Stimulated activated CD4-positive, alpha-beta T cell treated with anti-CD3 and anti-CD28 coated beads, Interleukin-15, amount 100 ng/mL, for 1 hour (primary cell): Measurements from ENCODE around the gene SLC15A3.

ENCODE experiments used
- DNase-seq, 2 donors: peaks; one replicate each; pipeline ENCODE4 v3.0.0-alpha.2; 2020; ENCODE audit warnings: low read depth in 1 of 2, low spot score in 1 of 2

Gene SLC15A3

GRCh38 chr11:60951904-60952741, at the start of gene SLC15A3:
TSS of gene SLC15A3 (minus strand) at chr11:60952176. CDS start at chr11:60951551, 625 bp downstream.
- peak in 1 of 2 donors; percentile 8 for DNase-seq

GRCh38 chr11:61000426-61000825, 48.5 kb upstream of the SLC15A3 start:
- DNase-seq: no peak

- no peak for DNase-seq
Observed at GRCh38 chr11:60996381-60997138, 44.6 kb upstream of the SLC15A3 start.

GRCh38 chr11:60995798-60996197, 43.8 kb upstream of the SLC15A3 start:
- DNase-seq: no peak

GRCh38 chr11:60994541-60995080, 42.6 kb upstream of the SLC15A3 start:
- no peak for DNase-seq

GRCh38 chr11:60993615-60994014, 41.6 kb upstream of the SLC15A3 start:
- no peak for DNase-seq

GRCh38 chr11:60992842-60993409, 41.0 kb upstream of the SLC15A3 start:
- no peak for DNase-seq

GRCh38 chr11:60991457-60991856, 39.5 kb upstream of the SLC15A3 start:
- DNase-seq: no peak

- DNase-seq: no peak
Observed at GRCh38 chr11:60989093-60989650, 37.2 kb upstream of the SLC15A3 start.

GRCh38 chr11:60988658-60989057, 36.7 kb upstream of the SLC15A3 start:
- no peak for DNase-seq

- no peak for DNase-seq
Observed at GRCh38 chr11:60987577-60988277, 35.8 kb upstream of the SLC15A3 start.

- DNase-seq: peak; percentile 71 to 80
Observed at GRCh38 chr11:60985991-60986915, 34.3 kb upstream of the SLC15A3 start.

GRCh38 chr11:60985501-60985900, 33.5 kb upstream of the SLC15A3 start:
- no peak for DNase-seq

- no peak for DNase-seq
Observed at GRCh38 chr11:60984636-60985035, 32.7 kb upstream of the SLC15A3 start.

GRCh38 chr11:60984149-60984548, 32.2 kb upstream of the SLC15A3 start:
- no peak for DNase-seq

GRCh38 chr11:60982184-60982583, 30.2 kb upstream of the SLC15A3 start:
- no peak for DNase-seq

GRCh38 chr11:60981515-60981914, 29.5 kb upstream of the SLC15A3 start:
- no peak for DNase-seq

GRCh38 chr11:60978546-60979380, 26.8 kb upstream of the SLC15A3 start:
- DNase-seq: no peak

GRCh38 chr11:60977836-60978235, 25.9 kb upstream of the SLC15A3 start:
- DNase-seq: no peak
